HUES48 (cell line): ENCODE measurements around the gene UBE2R2.

Experiments used
- H3K27ac ChIP-seq: one replicate; pipeline ENCODE4 v1.7.0; 2013; ENCODE audit warnings: low read depth, low read length, inconsistent platforms
- H3K27me3 ChIP-seq: 2 replicates; pipeline ENCODE4 v1.6.1; 2013; ENCODE audit warnings: mild to moderate bottlenecking, low read length; ENCODE audit not compliant: control insufficient read depth, insufficient read depth
- H3K36me3 ChIP-seq: 2 replicates; pipeline ENCODE4 v1.6.1; 2013; ENCODE audit warnings: low read length; ENCODE audit not compliant: control insufficient read depth, insufficient read depth
- H3K4me1 ChIP-seq: 2 replicates; pipeline ENCODE4 v1.6.1; 2013; ENCODE audit warnings: mild to moderate bottlenecking, low read length; ENCODE audit not compliant: control insufficient read depth, insufficient read depth
- H3K4me3 ChIP-seq: 2 replicates; pipeline ENCODE4 v1.5.1; 2013; ENCODE audit warnings: mild to moderate bottlenecking, low read depth, low read length
- H3K9ac ChIP-seq: 2 replicates; pipeline ENCODE4 v1.6.1; 2013; ENCODE audit warnings: mild to moderate bottlenecking, low read depth, low read length, moderate library complexity
- H3K9me3 ChIP-seq: 2 replicates; pipeline ENCODE4 v1.6.1; 2013; ENCODE audit warnings: low read length; ENCODE audit not compliant: control insufficient read depth, insufficient read depth

The UBE2R2 gene

DNA sequence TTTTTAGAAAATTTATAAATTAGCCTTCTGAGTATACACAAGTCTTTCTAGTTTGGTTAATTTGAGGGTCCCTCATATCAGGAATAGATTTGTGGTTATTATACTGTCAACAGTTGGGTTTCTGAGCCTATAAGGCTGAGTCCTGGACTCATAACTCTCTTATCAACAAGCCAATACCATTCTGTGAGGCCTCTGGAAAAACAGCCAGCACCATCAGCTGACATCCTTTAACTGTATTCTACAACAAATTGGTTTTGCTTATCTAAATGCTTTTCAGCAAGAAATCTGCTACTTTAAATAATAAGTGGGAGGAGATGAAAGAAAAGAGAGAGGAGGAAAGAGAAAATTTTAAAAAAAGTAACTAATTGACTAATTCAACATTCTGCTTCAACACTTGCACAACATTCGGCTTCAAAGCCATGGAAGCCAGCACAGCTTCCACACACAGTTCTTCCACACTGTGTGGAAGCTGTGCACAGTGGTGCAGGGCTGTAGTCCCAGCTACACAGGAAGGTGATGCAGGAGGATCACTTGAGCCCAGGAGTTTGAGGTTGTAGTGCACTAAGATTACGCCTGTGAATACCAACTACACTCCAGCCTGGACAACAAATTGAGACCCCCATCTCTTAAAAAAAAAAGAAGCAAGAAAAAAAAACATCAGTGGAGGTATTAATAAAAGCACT is 147.3 kb downstream of the UBE2R2 start:
- H3K9ac ChIP-seq, result no peak overlapping the region
- H3K4me3 ChIP-seq, result no peak overlapping the region
- H3K9me3 ChIP-seq, result no peaks in the 10 kb centered on the region
- no peaks in the 10 kb centered on the region for H3K27me3 ChIP-seq
- peaks cover 72% of the 10 kb centered on the region for H3K36me3 ChIP-seq
- no peaks in the 10 kb centered on the region for H3K4me1 ChIP-seq
- no peak overlapping the region for H3K27ac ChIP-seq
